HFFc6 (cell line): Measurements from ENCODE around the gene SENP3. TPM values are rescaled to one million over a fixed set of nuclear protein-coding genes. Genes with fewer than 3 reads are reported as not detected.

Source experiments
- DNase-seq: peaks from one replicate; pipeline ENCODE4 v3.0.0-alpha.2; 2018
- H3K27ac Mint-ChIP-seq: 2 replicates; pipeline ENCODE4 v1.8.0; 2020; ENCODE audit warnings: mild to moderate bottlenecking, mixed read lengths
- H3K27me3 Mint-ChIP-seq: 2 replicates; pipeline ENCODE4 v1.8.0; 2021; ENCODE audit warnings: mild to moderate bottlenecking, moderate library complexity, mixed read lengths; ENCODE audit not compliant: insufficient read depth
- H3K36me3 Mint-ChIP-seq: 2 replicates; pipeline ENCODE4 v1.8.0; 2021; ENCODE audit warnings: low read depth, mixed read lengths
- H3K4me1 Mint-ChIP-seq: 2 replicates; pipeline ENCODE4 v1.8.0; 2020; ENCODE audit warnings: low read depth, mixed read lengths
- H3K4me3 Mint-ChIP-seq: 2 replicates; pipeline ENCODE4 v1.8.0; 2020; ENCODE audit warnings: mild to moderate bottlenecking, moderate library complexity, mixed read lengths
- H3K9me3 Mint-ChIP-seq: 2 replicates; pipeline ENCODE4 v1.8.0; 2020; ENCODE audit warnings: mild to moderate bottlenecking, mixed read lengths
- total RNA-seq, 6 experiments: library from RNA; stranded (reverse); fragmentation: NEBNext Ultra II Directional; extraction: Animal tissue kit (Norgen Biotek cat#: 25700); gene quantifications; 2 replicates in 1 of 6; 3 replicates in 5 of 6; pipeline ENCODE4 v1.2.3, GENCODE V29; 2021
- TF ChIP-seq, protein P1 (sequence below): fragments of 200-600 bp; sonication (generic); IDR thresholded peaks from 2 replicates; pipeline ENCODE4 v1.5.0; 2021; ENCODE audit warnings: antibody characterized with exemption, mild to moderate bottlenecking

SENP3 gene
- total RNA-seq, 6 experiments from 2014 or later, result 53.9 to 70.3 (median 60.3) TPM

DNA sequence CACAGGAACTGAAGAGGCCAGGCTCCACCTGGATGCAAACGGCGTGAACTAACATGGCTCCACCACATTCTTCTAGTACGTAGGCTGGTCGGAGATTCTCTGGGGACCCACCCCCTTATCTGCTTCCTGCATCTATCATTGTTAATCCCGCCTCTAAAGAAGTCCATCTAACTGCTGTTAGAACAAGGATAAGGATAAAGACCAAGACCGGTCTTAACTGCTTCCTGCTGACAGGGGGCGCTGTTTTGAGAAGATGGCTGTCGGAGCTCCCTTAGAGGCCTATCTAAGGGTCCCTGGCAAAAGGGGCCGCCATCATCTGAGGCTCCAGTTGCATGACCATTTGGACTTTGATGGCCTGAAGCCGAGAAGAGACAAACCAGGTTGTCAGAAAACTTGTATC is 38.7 kb upstream of the SENP3 start:
- DNase-seq, result peak; percentile 4
- Mint-ChIP-seq H3K36me3 (peaks cover 8% of the 10 kb centered on the region), H3K9me3 (peaks cover 12% of the 10 kb centered on the region), H3K4me1 (no peaks in the 10 kb centered on the region), H3K27ac (no peak overlapping the region), H3K27me3 (no peaks in the 10 kb centered on the region; the same call in 1 of the 2 replicates), H3K4me3 (no peak overlapping the region)
- TF ChIP-seq, protein P1, sequence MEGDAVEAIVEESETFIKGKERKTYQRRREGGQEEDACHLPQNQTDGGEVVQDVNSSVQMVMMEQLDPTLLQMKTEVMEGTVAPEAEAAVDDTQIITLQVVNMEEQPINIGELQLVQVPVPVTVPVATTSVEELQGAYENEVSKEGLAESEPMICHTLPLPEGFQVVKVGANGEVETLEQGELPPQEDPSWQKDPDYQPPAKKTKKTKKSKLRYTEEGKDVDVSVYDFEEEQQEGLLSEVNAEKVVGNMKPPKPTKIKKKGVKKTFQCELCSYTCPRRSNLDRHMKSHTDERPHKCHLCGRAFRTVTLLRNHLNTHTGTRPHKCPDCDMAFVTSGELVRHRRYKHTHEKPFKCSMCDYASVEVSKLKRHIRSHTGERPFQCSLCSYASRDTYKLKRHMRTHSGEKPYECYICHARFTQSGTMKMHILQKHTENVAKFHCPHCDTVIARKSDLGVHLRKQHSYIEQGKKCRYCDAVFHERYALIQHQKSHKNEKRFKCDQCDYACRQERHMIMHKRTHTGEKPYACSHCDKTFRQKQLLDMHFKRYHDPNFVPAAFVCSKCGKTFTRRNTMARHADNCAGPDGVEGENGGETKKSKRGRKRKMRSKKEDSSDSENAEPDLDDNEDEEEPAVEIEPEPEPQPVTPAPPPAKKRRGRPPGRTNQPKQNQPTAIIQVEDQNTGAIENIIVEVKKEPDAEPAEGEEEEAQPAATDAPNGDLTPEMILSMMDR, result peak; percentile 73

DNA sequence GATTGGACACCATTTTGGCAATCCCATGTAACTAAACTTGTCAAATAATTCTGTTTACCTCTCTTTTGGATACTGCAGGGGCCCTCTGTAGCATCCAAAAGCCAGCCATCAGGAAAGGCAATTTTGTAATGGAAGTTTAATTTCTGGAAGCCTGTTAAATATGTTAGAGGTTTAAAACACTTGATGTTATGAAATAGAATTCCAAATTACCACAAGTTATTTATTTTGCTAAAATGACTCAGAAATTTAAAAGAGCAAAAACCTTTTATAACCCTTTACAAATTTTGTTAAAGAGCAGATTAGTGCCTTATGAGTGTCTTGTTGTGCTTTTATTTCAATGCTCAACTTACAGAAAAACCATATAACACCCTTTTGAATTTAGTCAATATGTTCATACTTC is 32.9 kb upstream of the SENP3 start:
- no peak overlapping the region for H3K4me3 Mint-ChIP-seq
- peaks cover 20% of the 10 kb centered on the region for H3K36me3 Mint-ChIP-seq
- peaks cover 6% of the 10 kb centered on the region for H3K27me3 Mint-ChIP-seq
- DNase-seq, result no peak
- TF ChIP-seq, protein P1, result no peak
- H3K27ac Mint-ChIP-seq, result no peak overlapping the region
- peaks cover 38% of the 10 kb centered on the region for H3K9me3 Mint-ChIP-seq
- no peaks in the 10 kb centered on the region for H3K4me1 Mint-ChIP-seq

DNA sequence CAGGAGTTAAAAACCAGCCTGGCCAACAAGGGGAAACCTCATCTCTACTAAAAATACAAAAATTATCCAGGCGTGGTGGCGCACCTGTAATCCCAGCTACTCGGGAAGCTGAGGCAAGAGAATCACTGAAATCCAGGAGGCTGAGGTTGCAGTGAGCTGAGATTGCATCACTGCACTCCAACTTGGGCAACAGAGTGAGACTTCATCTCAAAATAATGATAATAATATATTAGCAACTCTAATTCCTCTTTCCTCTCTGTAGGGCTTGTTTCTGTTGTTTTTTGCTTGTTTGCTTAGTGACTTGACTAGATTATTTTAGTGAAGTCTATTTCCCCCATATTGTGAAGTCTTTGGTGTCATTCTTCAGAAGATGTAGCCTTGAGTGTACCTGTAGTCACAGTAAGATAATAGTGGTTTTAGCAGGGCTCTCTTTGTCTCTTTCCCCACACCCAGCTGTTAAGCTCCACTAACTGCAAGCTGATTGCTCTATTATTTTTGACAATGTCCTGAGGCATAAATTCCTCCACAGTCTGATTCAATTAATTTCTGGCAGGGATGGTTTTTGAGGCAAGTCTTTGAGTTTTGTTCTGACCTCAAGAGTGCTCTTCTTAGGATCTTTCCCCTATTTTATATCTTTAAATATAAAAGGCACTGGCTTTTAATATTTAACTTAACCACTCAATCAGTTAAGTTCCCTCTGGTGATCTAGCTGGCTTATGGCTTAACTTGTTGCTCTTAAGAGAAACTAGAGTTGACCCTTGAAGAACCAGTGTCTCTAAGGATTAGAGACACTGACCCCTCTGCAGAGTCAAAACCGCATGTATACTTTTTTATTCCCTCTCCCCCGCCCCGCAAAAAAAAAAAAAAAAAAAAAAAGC is 31.5 kb upstream of the SENP3 start:
- no peak overlapping the region for H3K4me3 Mint-ChIP-seq
- no peaks in the 10 kb centered on the region for H3K4me1 Mint-ChIP-seq
- peaks cover 20% of the 10 kb centered on the region for H3K36me3 Mint-ChIP-seq
- peaks cover 42% of the 10 kb centered on the region for H3K9me3 Mint-ChIP-seq
- peaks cover 9% of the 10 kb centered on the region for H3K27me3 Mint-ChIP-seq
- DNase-seq, result no peak
- no peak overlapping the region for H3K27ac Mint-ChIP-seq
- TF ChIP-seq, protein P1, result no peak

DNA sequence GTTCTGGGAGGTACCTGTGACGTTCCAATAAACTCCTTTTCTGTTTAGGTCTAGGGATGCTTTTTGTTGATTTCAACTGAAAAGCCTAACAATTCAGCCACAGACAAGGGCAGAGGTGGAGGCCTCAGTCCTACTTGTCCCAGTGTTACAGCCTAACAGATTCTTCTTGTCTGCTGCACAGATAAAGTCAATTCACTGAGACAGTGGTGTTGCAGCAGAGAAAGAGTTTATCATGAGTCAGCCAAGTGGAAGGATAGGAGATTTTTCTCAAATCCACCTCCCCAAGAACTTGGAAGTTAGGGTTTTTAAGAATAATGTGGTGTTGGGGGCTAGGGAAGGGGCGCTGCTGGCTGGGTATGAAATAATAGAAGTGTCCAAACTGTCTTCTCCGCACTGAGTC is 23.7 kb upstream of the SENP3 start:
- Mint-ChIP-seq H3K27ac (no peak overlapping the region), H3K4me3 (no peak overlapping the region), H3K36me3 (peaks cover 26% of the 10 kb centered on the region), H3K4me1 (0 out of 2 replicates have a peak, but pooled peaks cover 6% of the 10 kb centered on the region), H3K27me3 (peaks cover 12% of the 10 kb centered on the region), H3K9me3 (peaks cover 33% of the 10 kb centered on the region)
- DNase-seq, result no peak
- TF ChIP-seq, protein P1, result no peak

DNA sequence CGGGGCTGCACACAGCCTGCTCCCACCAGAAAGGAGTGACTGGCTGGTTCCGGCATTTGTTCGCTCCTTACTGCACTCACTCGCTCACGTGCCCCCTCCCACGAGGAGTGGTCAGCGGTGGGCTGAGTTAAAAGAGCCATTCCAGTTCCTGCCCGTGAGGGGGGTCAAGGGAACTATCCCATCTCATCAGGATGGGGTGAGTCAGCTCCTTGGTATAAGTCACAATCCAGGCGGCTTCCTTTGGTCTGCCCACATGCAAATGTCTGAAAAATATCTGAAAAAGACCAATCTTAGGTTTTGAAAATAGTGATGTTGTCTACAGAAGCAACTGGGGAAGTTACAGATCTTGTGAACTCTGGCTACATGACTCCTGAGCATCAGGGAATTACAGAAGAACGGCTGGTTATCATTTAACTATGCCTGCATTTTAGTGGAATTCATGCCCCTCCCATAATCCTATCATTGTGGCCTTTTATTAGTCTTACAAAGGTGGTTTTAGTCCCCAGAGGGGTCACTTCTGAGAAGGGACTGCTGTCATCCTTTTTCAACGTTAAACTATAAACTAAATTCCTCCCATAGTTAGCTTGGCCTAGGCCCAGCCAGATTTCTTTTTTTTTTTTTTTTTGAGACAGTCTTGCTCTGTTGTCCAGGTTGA is 22.7 kb upstream of the SENP3 start:
- H3K27me3 Mint-ChIP-seq, result peaks cover 14% of the 10 kb centered on the region
- TF ChIP-seq, protein P1, result no peak

More for the DNA sequence above, 22.7 kb upstream of the SENP3 start:
- no peak for DNase-seq
- H3K36me3 Mint-ChIP-seq, result peaks cover 26% of the 10 kb centered on the region
- H3K9me3 Mint-ChIP-seq, result peaks cover 33% of the 10 kb centered on the region
- 0 out of 2 replicates have a peak, but pooled peaks cover 6% of the 10 kb centered on the region for H3K4me1 Mint-ChIP-seq
- H3K27ac Mint-ChIP-seq, result no peak overlapping the region
- no peak overlapping the region for H3K4me3 Mint-ChIP-seq
